HepG2 (cell line): Measurements from ENCODE around the gene RRAS. TPM values are rescaled to one million over a fixed set of nuclear protein-coding genes. Genes with fewer than 3 reads are reported as not detected.

Experiments
- ARNT2 ChIP-seq: sonication (generic); formaldehyde crosslinking; IDR thresholded peaks from 2 replicates; pipeline ENCODE4 v1.8.0; 2022; ENCODE audit warnings: mild to moderate bottlenecking, low read depth, missing genetic modification reagents, moderate library complexity
- CCAR2 ChIP-seq: fragments of 200-400 bp; formaldehyde crosslinking; optimal IDR thresholded peaks from 2 replicates; pipeline ENCODE3; 2018; ENCODE audit warnings: low read depth, mild to moderate bottlenecking, low read length, moderate library complexity
- DNMT3B ChIP-seq: conservative IDR thresholded peaks from 2 replicates; pipeline ENCODE4 v1.6.1; 2016; ENCODE audit warnings: missing biosample characterization, control low read depth
- KLF12 ChIP-seq: sonication (generic); formaldehyde crosslinking; IDR thresholded peaks from 2 replicates; pipeline ENCODE4 v1.4.0; 2020; ENCODE audit warnings: missing genetic modification reagents, borderline replicate concordance
- KLF9 ChIP-seq: IDR thresholded peaks from 2 replicates; pipeline ENCODE4 v1.6.1; 2016; ENCODE audit warnings: low read depth
- LBX2 ChIP-seq: sonication (generic); formaldehyde crosslinking; IDR thresholded peaks from 2 replicates; pipeline ENCODE4 v1.5.0; 2020; ENCODE audit warnings: missing genetic modification reagents, mild to moderate bottlenecking, borderline replicate concordance
- LCORL ChIP-seq, 2 experiments: fragments of 450-650 bp in 1 of 2; sonication (generic) in 1 of 2; formaldehyde crosslinking in 1 of 2; IDR thresholded peaks; 2 replicates each; pipeline versions ENCODE4 v1.5.0 to v1.6.1; 2017 to 2020; ENCODE audit warnings: antibody characterized with exemption in 1 of 2, missing genetic modification reagents in 1 of 2
- MED1 ChIP-seq: sonication (generic); formaldehyde crosslinking; IDR thresholded peaks from 2 replicates; pipeline ENCODE4 v1.4.0; 2020; ENCODE audit warnings: missing genetic modification reagents
- MXD4 ChIP-seq: IDR thresholded peaks from 2 replicates; pipeline ENCODE4 v1.6.1; 2016; ENCODE audit warnings: mild to moderate bottlenecking, missing biosample characterization, missing genetic modification reagents
- SIX4 ChIP-seq: sonication (generic); formaldehyde crosslinking; IDR thresholded peaks from 2 replicates; pipeline ENCODE4 v1.4.0; 2020; ENCODE audit warnings: missing genetic modification reagents
- ZBTB7A ChIP-seq: sonication (generic); formaldehyde crosslinking; IDR thresholded peaks from 2 replicates; pipeline ENCODE4 v1.8.0; 2022; ENCODE audit warnings: mild to moderate bottlenecking, missing genetic modification reagents
- ZFP82 ChIP-seq: sonication (generic); formaldehyde crosslinking; IDR thresholded peaks from 2 replicates; pipeline ENCODE4 v1.5.1; 2020; ENCODE audit warnings: mild to moderate bottlenecking, missing genetic modification reagents, borderline replicate concordance
- ZNF335 ChIP-seq: sonication (generic); formaldehyde crosslinking; IDR thresholded peaks from 2 replicates; pipeline ENCODE4 v1.4.0; 2020; ENCODE audit warnings: missing genetic modification reagents
- ZNF414 ChIP-seq: sonication (generic); formaldehyde crosslinking; IDR thresholded peaks from 2 replicates; pipeline ENCODE4 v1.5.0; 2020; ENCODE audit warnings: missing genetic modification reagents
- ZNF432 ChIP-seq: sonication (generic); formaldehyde crosslinking; IDR thresholded peaks from 2 replicates; pipeline ENCODE4 v1.5.0; 2020; ENCODE audit warnings: missing genetic modification reagents, mild to moderate bottlenecking, borderline replicate concordance
- ZNF547 ChIP-seq: sonication (generic); formaldehyde crosslinking; IDR thresholded peaks from 2 replicates; pipeline ENCODE4 v1.5.1; 2020; ENCODE audit warnings: mild to moderate bottlenecking, missing genetic modification reagents
- ZNF572 ChIP-seq: sonication (generic); formaldehyde crosslinking; IDR thresholded peaks from 2 replicates; pipeline ENCODE4 v1.5.1; 2020; ENCODE audit warnings: mild to moderate bottlenecking, missing genetic modification reagents
- ZNF713 ChIP-seq: sonication (generic); formaldehyde crosslinking; IDR thresholded peaks from 2 replicates; pipeline ENCODE4 v1.4.0; 2020; ENCODE audit warnings: mild to moderate bottlenecking, missing genetic modification reagents
- ZNF749 ChIP-seq: sonication (generic); formaldehyde crosslinking; IDR thresholded peaks from 2 replicates; pipeline ENCODE4 v1.8.0; 2022; ENCODE audit warnings: mild to moderate bottlenecking, missing genetic modification reagents, moderate library complexity, borderline replicate concordance
- ZSCAN9 ChIP-seq: IDR thresholded peaks from 2 replicates; pipeline ENCODE4 v1.6.1; 2016; ENCODE audit warnings: borderline replicate concordance
- polyA plus RNA-seq, 8 experiments: library from polyadenylated mRNA; depleted of rRNA in 3 of 8; stranded (reverse) in 7 of 8; unstranded in 1 of 8; fragments of >200 nt; fragmentation: Illumina TruSeq in 4 of 8; extraction: Trizol in 4 of 8; gene quantifications; 2 replicates each; pipeline versions ENCODE4 v1.2.1 to v1.2.3, GENCODE V29; 2011 to 2016; ENCODE audit warnings: low read depth in 4 of 8, missing spikeins in 1 of 8, mixed read lengths in 1 of 8; ENCODE audit not compliant: insufficient read depth in 1 of 8
- total RNA-seq, 5 experiments: library from RNA; depleted of rRNA; stranded (reverse); fragments of >200 nt; fragmentation: Illumina TruSeq; extraction: Trizol; gene quantifications; 2 replicates each; pipeline ENCODE4 v1.2.3, GENCODE V29; 2016; ENCODE audit warnings: low read depth in 1 of 5
- TF ChIP-seq, protein P1 (sequence below): sonication (generic); formaldehyde crosslinking; conservative IDR thresholded peaks from 2 replicates; pipeline ENCODE4 v1.4.0; 2020; ENCODE audit warnings: missing genetic modification reagents
- TF ChIP-seq, protein P2 (sequence below): sonication (generic); formaldehyde crosslinking; IDR thresholded peaks from 2 replicates; pipeline ENCODE4 v1.8.0; 2022; ENCODE audit warnings: mild to moderate bottlenecking, missing genetic modification reagents; ENCODE audit not compliant: insufficient replicate concordance
- TF ChIP-seq, protein P3 (sequence below): sonication (generic); formaldehyde crosslinking; IDR thresholded peaks from 2 replicates; pipeline ENCODE4 v1.8.0; 2022; ENCODE audit warnings: mild to moderate bottlenecking, missing genetic modification reagents, borderline replicate concordance

The RRAS gene
- total and polyA plus RNA-seq, 2 of the 13 experiments (the other 11 are each of a cell fraction or from before 2014, with no cell fraction given): 1.5 to 12.0 TPM

GRCh38 chr19:49677231-49677900 is 37.4 kb upstream of the RRAS start, which contains the start of gene PRMT1 (continued):
- TF ChIP-seq KLF12 (no peak), ZNF335 (no peak), SIX4 (CRISPR knock-in tag) (no peak), KLF9 (CRISPR knock-in tag) (peak; percentile 82; the same call in 1 of the 2 replicates), ZSCAN9 (CRISPR knock-in tag) (no peak), ZNF414 (CRISPR knock-in tag) (0 out of 2 replicates have a peak, but pooled peaks have one; percentile 50), DNMT3B (CRISPR knock-in tag) (0 out of 2 replicates have a peak, but pooled peaks have one; percentile 46), ARNT2 (CRISPR knock-in tag) (peak; percentile 81; the same call in 1 of the 2 replicates), LBX2 (CRISPR knock-in tag) (no peak; the same call in 1 of the 2 replicates), ZNF713 (CRISPR knock-in tag) (no peak), ZNF432 (CRISPR knock-in tag) (no peak), ZNF572 (CRISPR knock-in tag) (no peak), ZFP82 (CRISPR knock-in tag) (peak; percentile 53; the same call in 1 of the 2 replicates), ZNF749 (CRISPR knock-in tag) (no peak), LCORL (IDR thresholded peaks at IDR 0.05) (no peak), LCORL (CRISPR knock-in tag; IDR thresholded peaks at IDR 0.05) (peak; percentile 48; the same call in 1 of the 2 replicates), MXD4 (CRISPR knock-in tag) (peak; percentile 99), CCAR2 (no peak), ZBTB7A (CRISPR knock-in tag) (peak; percentile 84; the same call in 1 of the 2 replicates), ZNF547 (CRISPR knock-in tag) (no peak), MED1 (CRISPR knock-in tag) (0 out of 2 replicates have a peak, but pooled peaks have one; percentile 9)
- TF ChIP-seq, protein P1, sequence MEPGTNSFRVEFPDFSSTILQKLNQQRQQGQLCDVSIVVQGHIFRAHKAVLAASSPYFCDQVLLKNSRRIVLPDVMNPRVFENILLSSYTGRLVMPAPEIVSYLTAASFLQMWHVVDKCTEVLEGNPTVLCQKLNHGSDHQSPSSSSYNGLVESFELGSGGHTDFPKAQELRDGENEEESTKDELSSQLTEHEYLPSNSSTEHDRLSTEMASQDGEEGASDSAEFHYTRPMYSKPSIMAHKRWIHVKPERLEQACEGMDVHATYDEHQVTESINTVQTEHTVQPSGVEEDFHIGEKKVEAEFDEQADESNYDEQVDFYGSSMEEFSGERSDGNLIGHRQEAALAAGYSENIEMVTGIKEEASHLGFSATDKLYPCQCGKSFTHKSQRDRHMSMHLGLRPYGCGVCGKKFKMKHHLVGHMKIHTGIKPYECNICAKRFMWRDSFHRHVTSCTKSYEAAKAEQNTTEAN: 0 out of 2 replicates have a peak, but pooled peaks have one; percentile 64
- TF ChIP-seq, protein P2, sequence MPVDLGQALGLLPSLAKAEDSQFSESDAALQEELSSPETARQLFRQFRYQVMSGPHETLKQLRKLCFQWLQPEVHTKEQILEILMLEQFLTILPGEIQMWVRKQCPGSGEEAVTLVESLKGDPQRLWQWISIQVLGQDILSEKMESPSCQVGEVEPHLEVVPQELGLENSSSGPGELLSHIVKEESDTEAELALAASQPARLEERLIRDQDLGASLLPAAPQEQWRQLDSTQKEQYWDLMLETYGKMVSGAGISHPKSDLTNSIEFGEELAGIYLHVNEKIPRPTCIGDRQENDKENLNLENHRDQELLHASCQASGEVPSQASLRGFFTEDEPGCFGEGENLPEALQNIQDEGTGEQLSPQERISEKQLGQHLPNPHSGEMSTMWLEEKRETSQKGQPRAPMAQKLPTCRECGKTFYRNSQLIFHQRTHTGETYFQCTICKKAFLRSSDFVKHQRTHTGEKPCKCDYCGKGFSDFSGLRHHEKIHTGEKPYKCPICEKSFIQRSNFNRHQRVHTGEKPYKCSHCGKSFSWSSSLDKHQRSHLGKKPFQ (CRISPR knock-in tag): no peak
- TF ChIP-seq, protein P3, sequence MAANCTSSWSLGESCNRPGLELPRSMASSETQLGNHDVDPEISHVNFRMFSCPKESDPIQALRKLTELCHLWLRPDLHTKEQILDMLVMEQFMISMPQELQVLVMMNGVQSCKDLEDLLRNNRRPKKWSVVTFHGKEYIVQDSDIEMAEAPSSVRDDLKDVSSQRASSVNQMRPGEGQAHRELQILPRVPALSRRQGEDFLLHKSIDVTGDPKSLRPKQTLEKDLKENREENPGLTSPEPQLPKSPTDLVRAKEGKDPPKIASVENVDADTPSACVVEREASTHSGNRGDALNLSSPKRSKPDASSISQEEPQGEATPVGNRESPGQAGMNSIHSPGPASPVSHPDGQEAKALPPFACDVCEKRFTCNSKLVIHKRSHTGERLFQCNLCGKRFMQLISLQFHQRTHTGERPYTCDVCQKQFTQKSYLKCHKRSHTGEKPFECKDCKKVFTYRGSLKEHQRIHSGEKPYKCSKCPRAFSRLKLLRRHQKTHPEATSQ: peak; percentile 43; the same call in 1 of the 2 replicates
